B cell (primary cell): Measurements from ENCODE around the gene CD36. TPM values are rescaled to one million over a fixed set of nuclear protein-coding genes. Genes with fewer than 3 reads are reported as not detected.

Experiments
- ATAC-seq: fragments of 200-7000 bp; cut with Tn5 transposase; one replicate; pipeline ENCODE4 v1.10.0; 2021; ENCODE audit warnings: low read depth, mild to moderate bottlenecking, moderate number of reproducible peaks, moderate library complexity
- CTCF ChIA-PET: fragments of 350-600 bp; sonication (Branson Sonifier 250); formaldehyde crosslinking; loops from one replicate; lab custom pipeline; 2021; ENCODE audit warnings: antibody characterized with exemption, inconsistent platforms; lab: Charles Lee
- POLR2A ChIA-PET: fragments of 350-600 bp; sonication (Branson Sonifier 250); formaldehyde crosslinking; loops from one replicate; lab custom pipeline; 2021; ENCODE audit warnings: antibody characterized with exemption; lab: Charles Lee
- DNase-seq: peaks from one replicate; pipeline ENCODE4 v3.0.0; 2013
- H2AFZ ChIP-seq: 2 replicates; pipeline ENCODE4 v1.6.1; 2012; ENCODE audit warnings: mild to moderate bottlenecking, low read depth, low read length; ENCODE audit not compliant: insufficient read depth, poor library complexity, severe bottlenecking
- H3K27ac ChIP-seq, 2 donors: 1 replicate in 1 of 2; 2 replicates in 1 of 2; pipeline ENCODE4 v1.5.1; 2012 to 2013; ENCODE audit warnings: low read length in 2 of 2, mild to moderate bottlenecking in 2 of 2, moderate library complexity in 1 of 2
- H3K27me3 ChIP-seq, 4 experiments: fragments of 200-600 bp in 1 of 4; sonication (generic) in 1 of 4; replicated peaks in 1 of 4; 1 replicate in 2 of 4; 2 replicates in 2 of 4; pipeline versions ENCODE4 v1.6.1 to v1.7.0; 2013 to 2016; ENCODE audit warnings: low read length in 3 of 4, mild to moderate bottlenecking in 2 of 4, mixed read lengths in 1 of 4, moderate library complexity in 1 of 4; ENCODE audit not compliant: insufficient read depth in 4 of 4, control insufficient read depth in 3 of 4; ENCODE audit errors: control extremely low read depth in 1 of 4
- H3K36me3 ChIP-seq, 2 experiments: replicated peaks in 1 of 2; 1 replicate in 1 of 2; 2 replicates in 1 of 2; pipeline versions ENCODE4 v1.6.1 to v1.7.1; 2013; ENCODE audit warnings: low read length in 1 of 2; ENCODE audit not compliant: insufficient read depth in 2 of 2, control insufficient read depth in 1 of 2; ENCODE audit errors: control extremely low read depth in 1 of 2, extremely low read depth in 1 of 2
- H3K4me1 ChIP-seq, 2 donors: fragments of 200-600 bp in 1 of 2; sonication (generic) in 1 of 2; 1 replicate in 1 of 2; 2 replicates in 1 of 2; pipeline versions ENCODE4 v1.5.1 to v1.6.1; 2013 to 2017; ENCODE audit warnings: low read length in 2 of 2; ENCODE audit not compliant: control insufficient read depth in 2 of 2, insufficient read depth in 2 of 2
- H3K4me2 ChIP-seq: replicated peaks from 2 replicates; pipeline ENCODE3; 2012; ENCODE audit warnings: mild to moderate bottlenecking, low read depth, low read length; ENCODE audit not compliant: poor library complexity, severe bottlenecking
- H3K4me3 ChIP-seq, 5 experiments: fragments of 200-600 bp in 1 of 5; sonication (generic) in 1 of 5; 1 replicate in 3 of 5; 2 replicates in 2 of 5; pipeline versions ENCODE4 v1.5.1 to v1.7.0; 2011 to 2016; ENCODE audit warnings: low read length in 4 of 5, mild to moderate bottlenecking in 4 of 5, low read depth in 2 of 5, control low read depth in 1 of 5, moderate library complexity in 1 of 5; ENCODE audit not compliant: insufficient read depth in 1 of 5; ENCODE audit errors: control extremely low read depth in 1 of 5, extremely low read depth in 1 of 5
- H3K79me2 ChIP-seq: fragments of 200-600 bp; sonication (generic); one replicate; pipeline ENCODE4 v1.6.0; 2016; ENCODE audit warnings: low read length; ENCODE audit not compliant: control insufficient read depth, insufficient read depth
- H3K9ac ChIP-seq: fragments of 200-600 bp; sonication (generic); 2 replicates; pipeline ENCODE4 v1.6.1; 2017; ENCODE audit warnings: mild to moderate bottlenecking, low read length, moderate library complexity
- H3K9me3 ChIP-seq, 3 donors: one replicate each; pipeline versions ENCODE4 v1.6.1 to v1.7.1; 2013; ENCODE audit warnings: low read length in 2 of 3; ENCODE audit not compliant: control insufficient read depth in 2 of 3, insufficient read depth in 1 of 3; ENCODE audit errors: control extremely low read depth in 1 of 3
- H4K20me1 ChIP-seq: 2 replicates; pipeline ENCODE4 v1.6.0; 2012; ENCODE audit warnings: mild to moderate bottlenecking, low read length; ENCODE audit not compliant: insufficient read depth, control insufficient read depth, poor library complexity, severe bottlenecking
- H3K27ac Mint-ChIP-seq: one replicate; pipeline ENCODE4 v1.8.0; 2021; ENCODE audit warnings: mixed read lengths
- H3K27me3 Mint-ChIP-seq: one replicate; pipeline ENCODE4 v1.8.0; 2021; ENCODE audit warnings: mixed read lengths
- H3K4me1 Mint-ChIP-seq: one replicate; pipeline ENCODE4 v1.8.0; 2021; ENCODE audit warnings: mixed read lengths
- H3K4me3 Mint-ChIP-seq: one replicate; pipeline ENCODE4 v1.8.0; 2021; ENCODE audit warnings: mixed read lengths
- H3K9me3 Mint-ChIP-seq: one replicate; pipeline ENCODE4 v1.8.0; 2022; ENCODE audit warnings: mixed read lengths; ENCODE audit not compliant: insufficient read depth
- EZH2 ChIP-seq: IDR thresholded peaks from 2 replicates; pipeline ENCODE4 v1.6.1; 2012; ENCODE audit warnings: borderline replicate concordance, low read depth, mild to moderate bottlenecking, moderate library complexity, low read length; ENCODE audit not compliant: insufficient read depth, poor library complexity, severe bottlenecking
- WGBS: methylation state at CpG from one replicate; pipeline ENCODE4 v1.1.5; 2013; ENCODE audit warnings: missing lambda C conversion rate; ENCODE audit not compliant: insufficient coverage; 5-methylcytosine and 5-hydroxymethylcytosine counted together
- intact Hi-C: fragments of 100-400 bp; cut with micrococcal nuclease; formaldehyde crosslinking; loops from one replicate; pipeline ENCODE4 v1.10.0; 2022
- polyA plus RNA-seq: library from polyadenylated mRNA; depleted of rRNA; stranded (reverse); fragments of >200 nt; gene quantifications from 2 replicates; pipeline ENCODE4 v1.2.3, GENCODE V29; 2012
- total RNA-seq, 2 donors: library from RNA; stranded (reverse); fragments of 120-200 nt in 1 of 2; gene quantifications; 1 replicate in 1 of 2; 2 replicates in 1 of 2; pipeline versions ENCODE4 v1.2.3 to v1.2.4, GENCODE V29; 2013 to 2022
- TF ChIP-seq, protein P1 (sequence below): fragments of 200-600 bp; IDR thresholded peaks from one replicate; pipeline ENCODE4 v1.8.0; 2022; ENCODE audit warnings: antibody characterized with exemption, mild to moderate bottlenecking

Gene CD36
- total and polyA plus RNA-seq, 2 donors (not counting 1 experiment from before 2014, with no cell fraction given) = 0.37 to 2.3 TPM

DNA sequence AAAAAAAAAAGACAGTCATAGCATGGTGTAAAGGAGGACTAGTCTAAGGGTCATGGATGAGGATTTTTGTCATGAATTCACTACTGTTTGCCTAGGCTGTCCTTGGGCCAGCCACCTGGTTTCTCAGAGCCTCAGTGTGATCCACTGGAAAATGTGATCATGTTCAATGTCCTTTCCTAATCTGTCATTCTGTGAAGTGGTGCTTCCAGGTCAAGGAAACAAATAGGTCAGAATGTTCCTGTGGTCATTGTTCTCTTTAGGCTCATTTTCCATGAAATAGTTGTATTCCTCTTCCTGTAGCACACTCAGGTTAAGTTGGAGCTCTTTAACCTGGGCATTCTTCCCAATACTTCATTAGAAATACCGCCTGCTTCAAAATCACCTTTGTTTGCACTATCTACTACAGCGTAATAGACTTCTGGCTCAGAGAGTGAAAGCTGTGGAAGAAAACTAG lies 16.5 kb downstream of the CD36 start:
- ATAC-seq = no peak
- no peak overlapping the region for H3K4me3 ChIP-seq
- WGBS = no CpG with 5 or more reads among the region's 2 CpGs
- TF ChIP-seq, protein P1, sequence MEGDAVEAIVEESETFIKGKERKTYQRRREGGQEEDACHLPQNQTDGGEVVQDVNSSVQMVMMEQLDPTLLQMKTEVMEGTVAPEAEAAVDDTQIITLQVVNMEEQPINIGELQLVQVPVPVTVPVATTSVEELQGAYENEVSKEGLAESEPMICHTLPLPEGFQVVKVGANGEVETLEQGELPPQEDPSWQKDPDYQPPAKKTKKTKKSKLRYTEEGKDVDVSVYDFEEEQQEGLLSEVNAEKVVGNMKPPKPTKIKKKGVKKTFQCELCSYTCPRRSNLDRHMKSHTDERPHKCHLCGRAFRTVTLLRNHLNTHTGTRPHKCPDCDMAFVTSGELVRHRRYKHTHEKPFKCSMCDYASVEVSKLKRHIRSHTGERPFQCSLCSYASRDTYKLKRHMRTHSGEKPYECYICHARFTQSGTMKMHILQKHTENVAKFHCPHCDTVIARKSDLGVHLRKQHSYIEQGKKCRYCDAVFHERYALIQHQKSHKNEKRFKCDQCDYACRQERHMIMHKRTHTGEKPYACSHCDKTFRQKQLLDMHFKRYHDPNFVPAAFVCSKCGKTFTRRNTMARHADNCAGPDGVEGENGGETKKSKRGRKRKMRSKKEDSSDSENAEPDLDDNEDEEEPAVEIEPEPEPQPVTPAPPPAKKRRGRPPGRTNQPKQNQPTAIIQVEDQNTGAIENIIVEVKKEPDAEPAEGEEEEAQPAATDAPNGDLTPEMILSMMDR = no peak
- no peak for TF ChIP-seq EZH2
- H4K20me1 ChIP-seq = no peaks in the 10 kb centered on the region
- no peaks in the 10 kb centered on the region for H3K27me3 Mint-ChIP-seq
- H3K9me3 ChIP-seq = no peaks in the 10 kb centered on the region
- no peak overlapping the region for H3K27ac Mint-ChIP-seq
- H3K9me3 Mint-ChIP-seq = no peaks in the 10 kb centered on the region
- no peak overlapping the region for H3K9ac ChIP-seq
- H3K36me3 ChIP-seq = no peaks in the 10 kb centered on the region
- no peak overlapping the region for H2AFZ ChIP-seq
- H3K27ac ChIP-seq = no peak overlapping the region
- no peak overlapping the region for H3K4me3 Mint-ChIP-seq
- no peaks in the 10 kb centered on the region for H3K4me1 Mint-ChIP-seq
- H3K4me1 ChIP-seq = no peaks in the 10 kb centered on the region
- no peak for DNase-seq
- intact Hi-C loops = no loop called here
- no peaks in the 10 kb centered on the region for H3K27me3 ChIP-seq
- H3K79me2 ChIP-seq = no peaks in the 10 kb centered on the region
- CTCF ChIA-PET = interaction anchor here (1.1 kb wide), 1 partner anchor 10 kb away, joined by 3 read pairs; no protein-coding TSS in a partner anchor
- POLR2A ChIA-PET = no interaction called here
- H3K4me2 ChIP-seq = no peak overlapping the region

GRCh38 chr7:80656029-80656428 lies 17.6 kb downstream of the CD36 start:
- H3K4me1 Mint-ChIP-seq = no peaks in the 10 kb centered on the region
- no peaks in the 10 kb centered on the region for H3K4me1 ChIP-seq
- POLR2A ChIA-PET = no interaction called here
- no peaks in the 10 kb centered on the region for H4K20me1 ChIP-seq
- no peaks in the 10 kb centered on the region for H3K9me3 Mint-ChIP-seq
- no peak overlapping the region for H3K9ac ChIP-seq
- no peak overlapping the region for H3K4me3 Mint-ChIP-seq
- H3K27me3 Mint-ChIP-seq = no peaks in the 10 kb centered on the region
- H3K79me2 ChIP-seq = no peaks in the 10 kb centered on the region
- ATAC-seq (no peak), DNase-seq (no peak)
- intact Hi-C loops = no loop called here
- H3K4me2 ChIP-seq = no peak overlapping the region
- no peaks in the 10 kb centered on the region for H3K36me3 ChIP-seq
- CTCF ChIA-PET = interaction anchor here (0.7 to 1.1 kb wide), 2 partner anchors 9 to 17 kb away, joined by 3 read pairs; no protein-coding TSS in a partner anchor
- no peaks in the 10 kb centered on the region for H3K27me3 ChIP-seq
- TF ChIP-seq, protein P1 = no peak
- TF ChIP-seq EZH2 = no peak
- H3K9me3 ChIP-seq = no peaks in the 10 kb centered on the region
- no peak overlapping the region for H3K27ac ChIP-seq
- H3K4me3 ChIP-seq = no peak overlapping the region
- H3K27ac Mint-ChIP-seq = no peak overlapping the region
- WGBS = no CpG with 5 or more reads among the region's 4 CpGs
- H2AFZ ChIP-seq = no peak overlapping the region
